Limb (tissue), 2 donors: ENCODE data around the gene NKX6-2.
A peak's percentile ranks its signal among the peaks of the same experiment; 100 is the strongest.
"Not testable (repeated sequence)": the region's sequence is repeated elsewhere in the genome, so short reads cannot be mapped to it uniquely, and the experiment has no call there.

Experiments used
- DNase-seq, 2 donors: peaks; one replicate each; pipeline ENCODE4 v3.0.0-alpha.2; 2016; ENCODE audit errors: extremely low spot score in 2 of 2

Gene NKX6-2

DNA sequence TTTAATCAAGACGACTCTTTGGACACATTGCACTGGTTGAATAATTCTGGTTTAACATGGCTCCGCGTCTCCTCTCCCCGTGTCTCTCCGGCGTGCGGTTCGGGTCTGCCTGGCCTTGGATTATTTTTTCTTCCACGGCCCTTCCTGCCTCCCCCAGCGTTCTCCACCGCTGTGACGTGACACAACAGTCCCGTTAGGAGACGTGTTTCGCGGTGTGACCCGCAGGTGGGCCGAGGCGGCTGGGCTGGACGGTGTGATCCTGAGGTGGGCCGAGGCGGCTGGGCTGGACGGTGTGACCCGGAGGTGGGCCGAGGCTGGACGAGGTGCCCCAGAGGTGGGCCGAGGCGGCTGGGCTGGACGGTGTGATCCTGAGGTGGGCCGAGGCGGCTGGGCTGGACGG lies 12.0 kb upstream of the NKX6-2 start:
- not testable (repeated sequence) for DNase-seq

DNA sequence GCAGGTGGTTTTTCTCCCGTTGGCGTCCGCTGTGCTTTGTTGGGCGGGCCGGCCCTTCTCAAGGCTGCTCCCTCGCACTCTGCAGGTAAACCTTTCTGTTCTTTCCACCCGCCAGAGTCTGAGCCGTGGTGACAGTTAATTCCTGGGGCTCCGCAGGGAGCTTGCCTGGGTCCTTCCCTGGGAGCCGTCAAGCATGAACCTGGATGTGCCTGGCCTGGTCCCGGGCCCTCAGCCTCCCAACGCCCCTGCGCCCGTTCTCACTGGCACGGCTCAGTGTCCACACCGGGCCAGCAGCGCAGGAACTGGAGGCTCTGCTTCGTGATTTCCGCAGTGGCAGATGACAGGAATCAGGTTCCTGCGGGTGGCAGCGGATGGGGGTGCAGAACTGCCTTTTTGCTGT lies 10.9 kb upstream of the NKX6-2 start:
- no peak for DNase-seq

DNA sequence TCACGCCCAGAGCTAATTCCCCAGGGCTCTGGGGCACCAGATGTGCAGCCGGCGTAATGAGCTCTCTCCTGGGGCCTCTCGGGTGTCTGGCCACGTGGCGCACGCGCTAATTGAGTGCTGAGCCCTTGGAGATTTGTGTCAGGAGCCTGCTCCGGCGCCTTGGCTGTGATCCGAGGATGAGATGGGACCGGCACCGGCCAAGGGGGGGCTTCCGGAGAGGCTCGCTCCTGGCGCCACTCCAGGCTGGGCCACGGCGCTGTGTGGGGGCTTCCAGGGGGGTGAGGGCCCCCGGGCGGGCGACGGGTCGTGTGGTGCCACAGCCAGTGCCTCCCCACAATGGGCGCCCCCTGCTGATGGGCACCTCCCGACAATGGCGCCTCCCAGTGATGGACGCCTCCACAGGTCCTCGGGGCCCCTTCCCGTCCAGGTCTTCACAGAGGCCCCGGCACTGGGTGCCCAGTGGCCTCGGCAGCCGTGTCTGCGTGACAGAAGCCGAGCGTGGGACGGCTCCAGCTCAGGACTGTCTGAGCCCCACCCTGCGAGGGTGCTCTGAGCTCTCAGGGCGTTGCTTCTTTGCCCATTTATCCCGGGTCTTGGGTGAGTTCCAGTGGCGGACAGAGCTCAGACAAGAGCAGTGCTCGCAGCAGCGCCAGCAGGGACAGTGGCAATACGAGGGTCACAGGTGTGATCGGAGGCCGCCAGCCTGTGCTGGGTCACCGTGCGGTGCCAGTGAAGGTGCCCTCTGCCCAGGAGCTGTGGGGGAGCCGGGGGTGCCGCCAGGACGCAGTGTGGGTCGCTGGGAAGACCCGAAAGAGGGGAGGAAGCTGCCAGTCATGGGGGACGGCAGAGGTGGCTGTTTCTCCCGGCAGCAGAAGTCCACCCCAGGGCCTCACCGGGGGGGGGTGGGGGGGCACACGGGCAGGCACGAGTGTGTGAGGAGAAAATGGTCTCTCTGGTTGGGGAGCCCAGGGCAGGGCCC lies 8.2 kb upstream of the NKX6-2 start:
- DNase-seq, result peak in 1 of 2 donors; percentile 55

DNA sequence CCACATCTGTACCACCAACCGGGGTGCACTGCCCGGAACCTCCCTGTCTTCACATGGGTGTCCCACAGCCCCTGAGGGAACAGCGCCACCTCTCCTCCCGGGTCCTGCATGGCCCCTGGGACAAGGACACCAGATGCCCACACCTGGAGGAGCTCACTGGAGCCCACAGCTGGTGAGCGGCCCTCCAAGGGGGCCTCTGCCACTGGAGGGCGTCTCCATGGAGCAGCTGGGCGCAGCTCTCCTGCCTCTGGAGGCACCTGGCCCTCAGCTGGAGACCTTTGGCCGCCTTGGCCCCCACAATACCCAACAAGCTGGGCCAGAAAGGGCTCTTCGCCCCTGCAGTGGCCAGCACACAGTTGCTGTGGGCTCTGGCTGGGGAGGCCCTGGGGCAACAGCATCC lies 7.3 kb upstream of the NKX6-2 start:
- DNase-seq, result no peak

DNA sequence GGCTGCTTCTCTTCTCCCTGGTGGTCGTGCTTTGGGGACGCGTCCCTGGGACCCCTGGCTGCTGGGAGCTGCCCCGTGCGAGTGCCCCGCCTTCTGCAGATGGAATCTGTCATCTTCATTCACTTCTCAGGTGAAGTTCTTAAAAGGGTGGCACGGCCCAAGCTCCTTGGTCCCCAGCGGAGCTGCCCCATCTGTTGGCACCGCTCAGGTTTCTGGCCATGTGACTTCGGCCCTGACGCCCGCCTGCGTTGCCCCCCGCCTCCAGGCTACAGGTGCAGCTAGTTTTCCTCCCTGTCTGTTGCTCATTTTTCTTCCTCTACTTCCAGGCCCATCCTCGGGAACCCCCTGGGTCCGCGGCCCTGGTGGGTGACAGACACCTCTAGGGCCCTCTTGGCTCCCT lies 6.8 kb upstream of the NKX6-2 start:
- DNase-seq, result no peak

DNA sequence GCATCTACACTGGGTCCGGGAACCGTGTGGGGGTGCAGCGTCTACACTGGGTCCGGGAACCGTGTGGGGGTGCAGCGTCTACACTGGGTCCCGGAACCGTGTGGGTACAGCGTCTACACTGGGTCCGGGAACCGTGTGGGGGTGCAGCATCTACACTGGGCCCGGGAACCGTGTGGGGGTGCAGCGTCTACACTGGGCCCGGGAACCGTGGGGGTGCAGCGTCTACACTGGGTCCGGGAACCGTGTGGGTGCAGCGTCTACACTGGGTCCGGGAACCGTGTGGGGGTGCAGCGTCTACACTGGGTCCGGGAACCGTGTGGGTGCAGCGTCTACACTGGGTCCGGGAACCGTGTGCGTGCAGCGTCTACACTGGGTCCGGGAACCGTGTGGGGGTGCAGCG lies 6.2 kb upstream of the NKX6-2 start:
- DNase-seq, result not testable (repeated sequence)

DNA sequence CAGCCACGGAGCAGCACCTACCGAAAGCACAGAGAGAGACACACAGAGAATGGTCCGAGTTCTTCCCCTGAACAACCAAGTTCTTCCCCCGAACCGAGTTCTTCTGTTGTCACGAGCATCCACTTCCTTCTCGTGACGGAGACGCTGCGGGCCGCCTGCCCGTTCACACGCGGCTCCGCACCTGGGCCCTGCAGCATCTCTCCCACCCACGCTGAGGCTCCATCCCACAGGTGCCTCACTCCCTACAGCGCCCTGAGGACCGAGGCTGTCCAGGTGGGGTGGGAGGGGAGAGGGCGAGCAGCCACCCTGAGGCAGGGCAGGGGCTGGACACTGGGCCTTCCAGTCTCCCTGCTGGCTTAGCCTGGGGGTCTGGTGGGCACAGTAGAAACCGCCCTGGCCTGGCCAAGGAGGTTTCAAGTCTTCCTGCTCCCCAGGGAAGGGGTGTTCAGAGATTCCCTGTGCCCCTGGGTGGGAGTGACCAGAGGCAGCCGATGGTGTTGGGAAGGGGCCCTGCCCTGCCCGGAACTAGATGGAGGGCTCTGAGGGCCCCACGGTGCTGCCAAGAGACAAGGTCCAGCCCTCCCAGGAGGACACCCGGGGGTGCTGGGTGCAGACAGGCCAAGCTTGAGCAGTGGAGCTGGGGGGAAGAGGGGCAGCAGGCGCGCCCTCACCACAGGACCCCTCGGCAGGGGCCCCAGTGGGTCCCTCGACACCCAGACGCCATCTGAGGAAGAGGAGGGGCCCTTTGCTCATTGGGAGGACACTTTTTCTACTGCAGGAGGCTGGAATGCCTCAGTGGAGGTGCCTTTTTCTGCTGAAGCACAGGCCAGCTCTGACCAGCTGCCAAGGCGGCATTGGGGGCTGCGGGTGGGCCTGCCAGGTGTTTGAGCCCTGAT lies 5.2 kb upstream of the NKX6-2 start:
- no peak for DNase-seq

DNA sequence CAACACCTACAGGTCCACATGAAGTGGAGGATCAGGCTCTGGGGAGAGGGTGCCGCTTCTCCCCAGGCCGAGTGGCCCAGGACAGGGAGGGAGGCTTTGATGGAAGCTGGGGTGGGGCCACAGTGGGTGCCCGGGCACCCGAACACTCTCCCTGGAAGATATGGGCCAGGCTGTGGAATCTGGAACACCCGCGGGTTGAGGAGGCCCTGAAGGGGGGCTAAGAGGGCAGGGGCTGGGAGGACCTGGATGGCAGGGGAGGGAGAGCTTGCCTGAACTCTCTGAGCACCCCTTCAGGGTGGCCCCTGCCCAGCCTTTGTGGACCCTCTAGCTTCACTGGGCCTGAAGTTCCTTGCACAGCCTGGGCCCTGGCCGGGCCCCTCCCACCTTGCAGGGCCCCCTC lies 4.5 kb upstream of the NKX6-2 start:
- no peak for DNase-seq

DNA sequence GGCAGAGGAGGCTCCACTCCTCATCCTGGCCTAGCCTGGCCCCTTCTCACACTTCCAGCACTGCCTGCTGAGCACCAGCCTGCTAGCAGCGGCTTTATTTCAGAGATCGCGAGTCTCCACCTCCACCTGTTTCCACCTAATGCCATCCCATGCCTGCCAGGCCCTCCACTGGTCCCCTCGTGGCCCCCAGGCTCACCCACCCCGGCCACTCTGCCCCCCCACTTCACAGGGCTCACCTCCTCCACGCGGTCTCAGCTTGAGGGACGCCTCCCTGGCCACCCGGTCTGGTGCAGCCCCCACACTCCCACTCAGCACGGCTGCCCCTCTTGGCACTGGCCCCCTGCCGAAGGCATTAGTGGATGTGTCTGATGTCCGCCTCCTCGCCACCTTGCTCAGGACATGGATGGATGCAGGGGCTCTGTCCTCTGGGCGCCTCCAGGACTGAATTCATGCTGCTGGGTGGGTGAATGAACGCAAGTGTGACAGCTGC lies 3.8 kb upstream of the NKX6-2 start:
- DNase-seq, result no peak

DNA sequence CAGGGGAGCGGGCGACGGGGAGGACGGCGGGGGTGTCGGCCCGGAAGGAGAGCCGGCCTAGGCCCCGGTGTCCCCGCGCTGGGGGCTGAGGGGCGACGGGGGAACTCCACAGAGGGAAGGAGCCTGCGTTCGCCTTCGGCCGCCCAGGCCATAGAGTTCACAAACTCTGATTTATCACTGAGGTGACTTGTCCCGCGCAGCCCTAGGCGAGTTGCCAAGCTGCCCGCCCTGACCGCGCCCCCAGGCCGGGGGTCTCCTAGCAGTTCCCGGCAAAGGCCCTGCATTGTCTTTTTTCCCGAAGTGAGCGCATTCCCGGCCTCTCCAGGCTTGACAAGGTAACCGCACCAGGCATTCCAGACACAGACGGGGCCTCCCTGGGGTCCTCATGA lies 2.9 kb upstream of the NKX6-2 start:
- DNase-seq, result no peak

DNA sequence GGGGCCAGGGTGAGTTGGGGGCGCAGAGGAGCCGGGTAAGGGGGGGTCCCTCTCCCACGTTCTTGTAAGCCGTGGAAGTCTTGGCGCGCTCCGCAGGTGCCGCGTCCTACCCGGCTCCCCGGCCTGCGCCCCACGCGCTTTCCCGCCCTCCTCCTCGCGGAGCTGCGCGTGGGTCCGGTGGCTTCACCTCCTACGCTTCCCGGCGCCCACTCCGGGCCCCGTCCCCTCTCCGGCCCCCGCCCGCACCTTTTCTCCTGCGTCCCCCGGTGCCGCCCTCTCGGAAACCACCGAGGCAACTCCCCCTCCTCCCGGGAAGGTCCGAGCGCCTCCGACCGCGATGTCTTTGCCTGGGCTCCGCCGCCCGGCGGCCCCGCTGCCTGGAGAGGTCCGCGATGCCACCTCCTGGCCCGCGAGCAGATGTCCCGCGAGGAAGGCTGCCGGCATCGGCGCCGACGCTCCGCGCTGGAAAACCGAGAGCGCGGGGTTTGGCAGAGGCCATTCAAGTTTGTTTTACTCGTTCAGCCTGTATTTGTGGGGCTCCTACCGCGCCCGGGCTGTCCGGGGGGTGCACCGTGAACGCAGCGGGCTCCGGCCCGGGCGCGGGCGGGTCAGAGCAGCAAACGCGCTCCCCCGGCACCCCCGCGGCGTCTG lies 2.4 kb upstream of the NKX6-2 start:
- DNase-seq, result no peak

DNA sequence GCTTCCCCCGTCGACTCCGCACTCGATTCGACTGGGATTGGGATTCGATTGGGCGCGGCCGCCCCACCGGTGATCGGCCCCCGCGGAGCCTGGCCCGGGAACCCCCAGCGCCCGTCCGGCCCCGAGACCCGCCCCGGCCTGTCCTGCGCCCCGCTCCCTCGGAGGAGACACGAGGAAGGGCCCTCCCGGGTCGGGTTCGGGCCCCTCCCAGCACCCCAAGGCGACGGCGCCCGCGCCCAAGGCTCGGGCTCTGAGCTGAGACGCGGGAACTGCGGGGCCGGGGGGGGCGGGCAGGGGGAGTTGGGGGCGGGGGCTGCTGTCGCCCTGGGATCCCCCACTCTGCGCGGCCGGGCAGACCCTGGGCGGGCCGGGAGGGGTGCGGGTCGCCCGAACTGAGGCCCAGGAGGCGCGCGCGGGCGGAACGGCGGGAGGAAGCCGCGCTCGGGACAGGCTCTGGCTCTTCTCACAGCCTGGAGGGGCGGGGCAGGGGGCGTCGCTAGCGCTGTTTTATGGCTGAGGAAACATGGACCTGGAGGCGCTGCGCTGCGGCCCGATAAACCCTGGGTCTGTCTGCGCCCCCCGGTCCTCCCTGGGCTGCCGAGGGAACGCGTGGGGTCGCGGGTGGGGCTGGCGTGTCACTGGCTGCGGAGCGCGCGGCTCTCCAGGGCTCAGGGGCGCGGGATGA lies 1.7 kb upstream of the NKX6-2 start:
- DNase-seq, result peak; percentile 34 to 73

DNA sequence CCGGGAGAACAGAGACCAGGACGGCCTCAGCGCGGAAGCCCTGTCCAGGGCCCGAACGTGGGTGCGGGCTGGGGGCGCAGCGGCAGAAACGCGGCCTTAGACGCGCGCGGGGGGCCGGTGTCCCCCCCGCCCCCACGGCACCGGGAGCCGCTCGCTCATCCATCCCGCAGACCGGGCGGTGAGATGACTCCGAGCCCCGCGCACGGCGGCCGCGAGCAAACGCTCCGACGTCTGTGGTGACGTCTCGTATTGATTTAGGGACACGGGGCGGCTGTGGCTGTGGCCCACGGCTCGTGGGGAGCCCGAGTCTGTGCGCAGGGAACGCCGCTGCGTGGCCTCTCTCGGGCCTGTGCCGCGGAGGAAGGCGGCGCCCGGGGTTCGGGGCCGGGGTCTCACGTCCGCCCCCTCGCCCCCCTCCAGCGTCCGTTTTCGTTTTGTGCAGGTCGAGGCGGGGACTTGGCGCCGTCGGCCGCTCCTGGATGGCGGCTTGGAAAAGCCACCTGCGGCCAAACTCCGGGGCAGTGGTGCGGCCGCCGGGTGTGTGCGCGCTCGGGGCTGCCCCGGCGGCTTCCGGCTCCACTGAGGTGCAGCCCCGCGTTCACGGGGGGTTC lies 1.0 kb upstream of the NKX6-2 start:
- no peak for DNase-seq

DNA sequence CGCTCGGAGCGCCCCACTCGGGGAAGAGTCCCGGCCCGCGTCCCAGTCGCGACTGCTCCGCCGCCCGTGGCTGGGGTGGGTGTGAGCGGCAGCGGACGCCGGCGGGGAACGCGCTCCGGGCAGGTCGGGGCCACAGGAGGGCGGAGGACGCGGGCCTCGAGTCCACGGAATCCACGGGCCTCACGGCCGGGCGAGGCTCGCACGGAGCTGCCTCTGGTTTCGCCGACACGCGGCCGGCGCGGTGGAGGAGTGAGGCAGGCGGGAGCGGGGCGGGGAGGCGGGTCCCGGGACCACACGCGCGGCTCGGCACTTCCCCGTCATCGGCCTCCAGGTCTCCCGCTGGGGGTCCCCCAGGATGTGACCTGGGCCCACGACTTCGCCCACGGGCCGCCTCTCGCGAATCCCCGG lies 533 bp upstream of the NKX6-2 start:
- no peak for DNase-seq

DNA sequence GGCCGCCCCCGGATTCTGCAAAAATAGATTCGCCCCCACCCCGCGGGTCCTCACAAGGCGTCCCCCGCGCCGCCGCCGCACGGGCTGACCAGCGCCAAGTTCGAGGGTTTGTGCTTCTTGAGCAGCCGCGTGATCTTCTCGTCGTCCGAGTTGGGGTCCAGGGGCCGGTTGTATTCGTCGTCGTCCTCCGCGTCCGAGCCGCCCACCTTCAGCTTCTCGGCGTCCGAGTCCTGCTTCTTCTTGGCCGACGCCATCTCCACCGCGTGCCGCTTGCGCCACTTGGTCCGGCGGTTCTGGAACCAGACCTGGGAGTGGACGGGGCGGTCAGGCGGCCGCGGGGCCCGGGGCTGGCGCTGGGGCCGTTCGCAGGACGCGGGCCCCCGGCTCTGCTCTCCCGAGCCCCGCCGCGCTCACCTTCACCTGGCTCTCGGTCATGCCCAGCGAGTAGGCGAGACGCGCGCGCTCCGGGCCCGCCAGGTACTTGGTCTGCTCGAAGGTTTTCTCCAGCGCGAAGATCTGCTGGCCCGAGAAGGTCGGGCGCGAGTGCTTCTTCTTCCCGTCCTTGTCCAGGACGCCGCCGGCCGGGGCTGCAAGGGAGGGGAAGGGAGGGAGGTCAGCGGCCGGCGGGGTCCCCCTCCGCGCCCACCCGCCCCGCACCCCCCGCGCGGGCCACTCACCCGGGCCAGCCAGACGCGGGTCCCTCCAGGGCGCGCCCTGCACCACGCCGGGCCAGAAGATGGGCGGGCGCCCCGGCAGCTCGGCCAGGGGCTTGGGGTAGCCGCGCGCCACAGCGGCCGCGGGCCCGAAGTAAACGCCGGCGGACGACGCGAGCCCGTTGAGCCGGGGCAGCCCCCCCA lies 853 bp downstream of the NKX6-2 start:
- peak in 1 of 2 donors; percentile 55 for DNase-seq

DNA sequence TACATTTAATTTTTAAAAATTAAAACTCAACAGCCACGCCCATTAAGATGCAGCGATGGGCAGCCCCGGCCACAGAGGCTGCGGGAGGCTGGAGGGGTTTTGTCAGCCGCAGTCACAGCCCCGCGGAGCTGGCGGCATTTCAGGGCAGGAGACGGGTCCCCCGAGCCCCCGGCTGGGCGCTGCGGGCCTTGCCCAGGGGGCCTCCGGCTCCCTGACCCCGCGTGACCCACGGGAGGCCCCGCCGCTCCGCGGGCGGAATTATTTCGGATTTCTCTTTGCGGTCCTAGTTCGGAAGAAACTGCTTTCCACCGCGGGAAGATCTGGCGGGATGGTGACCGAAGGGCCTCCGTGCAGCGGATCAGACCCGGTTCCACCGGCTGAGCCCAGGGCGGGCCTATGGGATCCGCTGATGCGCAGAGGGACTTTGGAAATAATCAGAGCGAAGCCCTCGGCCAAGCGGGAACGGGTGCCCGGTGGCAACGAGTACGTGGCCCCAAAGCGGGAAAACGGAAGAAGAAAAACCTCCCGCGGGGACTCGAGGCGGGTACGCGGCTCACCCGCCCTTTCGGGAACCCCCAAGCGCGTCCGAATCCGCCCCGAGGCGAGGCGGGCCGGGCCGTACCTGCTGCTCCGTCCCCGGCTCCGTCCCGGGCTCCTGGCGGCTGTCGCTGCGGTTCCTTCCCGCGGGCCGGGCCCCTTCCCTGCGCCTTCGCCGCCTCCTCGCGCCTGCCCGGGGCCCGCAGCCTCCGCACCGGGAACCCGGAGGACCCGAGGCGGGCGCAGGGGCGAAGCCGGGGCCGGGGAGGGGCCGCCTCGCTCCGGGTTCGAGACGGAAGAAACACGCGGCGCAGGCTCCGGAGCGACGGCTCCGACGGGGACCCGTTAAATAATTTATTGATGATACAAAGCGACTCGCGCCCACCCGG lies 1.7 kb downstream of the NKX6-2 start:
- no peak for DNase-seq

DNA sequence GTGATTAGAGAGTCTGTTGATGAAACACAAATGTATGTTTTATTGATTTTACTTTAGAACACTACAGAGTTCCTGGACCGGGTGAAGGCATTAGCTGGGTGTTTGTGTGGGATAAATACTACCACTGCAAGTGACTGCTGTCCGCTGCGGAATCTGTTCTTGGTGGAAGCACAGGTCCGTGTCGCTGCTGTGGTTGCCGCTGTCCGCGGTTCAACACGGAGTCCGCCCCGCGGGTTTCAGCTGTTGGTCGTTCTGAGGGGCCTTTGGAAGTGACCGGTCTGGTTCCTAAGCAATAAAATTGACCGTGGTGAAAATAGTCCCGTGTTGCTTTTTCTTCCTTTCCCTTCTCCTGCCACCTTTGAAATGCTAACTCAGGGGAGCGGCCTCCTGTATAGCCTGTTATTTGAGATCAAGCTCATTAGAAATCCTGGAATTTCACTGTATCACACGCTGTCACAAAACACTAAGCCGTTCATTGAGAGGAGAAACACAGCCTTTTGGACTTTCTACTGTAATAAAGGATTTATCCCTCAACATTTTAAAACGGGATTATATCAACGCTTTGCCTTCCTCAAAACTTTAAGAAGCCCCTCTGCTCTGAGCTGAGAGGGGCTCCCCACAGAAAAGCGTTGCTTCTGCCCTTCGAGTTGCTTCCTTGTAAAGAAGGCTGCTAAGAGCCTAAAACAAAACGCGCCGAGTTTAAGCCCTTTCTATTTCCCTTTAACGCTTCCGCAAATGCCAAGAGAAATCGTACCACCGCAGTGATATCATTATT lies 2.6 kb downstream of the NKX6-2 start:
- no peak for DNase-seq

DNA sequence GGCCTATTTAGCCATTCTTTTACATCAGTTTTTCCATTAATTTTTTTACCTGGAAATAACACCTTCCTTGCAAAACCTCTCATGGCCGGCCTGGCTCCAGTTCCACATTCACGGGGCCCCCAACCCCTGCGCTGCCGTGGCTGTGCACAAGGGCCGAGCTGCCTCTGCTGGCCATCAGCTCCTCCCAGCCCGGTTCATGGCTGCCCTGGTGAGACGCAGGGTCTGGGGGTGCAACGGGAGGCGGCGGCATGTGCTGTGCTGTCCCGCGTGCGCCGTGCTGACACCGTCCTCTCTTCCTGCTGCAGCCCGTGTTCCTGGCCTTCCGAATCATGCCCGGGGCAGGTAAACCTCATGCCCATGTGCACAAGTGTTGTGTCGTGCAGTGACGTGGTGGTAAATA lies 4.4 kb downstream of the NKX6-2 start:
- DNase-seq, result no peak
